GM12878 (cell line): Measurements from ENCODE around the gene UBE3B. TPM values are rescaled to one million over a fixed set of nuclear protein-coding genes. Genes with fewer than 3 reads are reported as not detected.

Source experiments
- ATF7 ChIP-seq: fragments of 450-650 bp; IDR thresholded peaks from 2 replicates; pipeline ENCODE4 v1.6.1; 2016; ENCODE audit warnings: low read depth, mild to moderate bottlenecking
- CBFB ChIP-seq: IDR thresholded peaks from 2 replicates; pipeline ENCODE4 v1.6.1; 2016; ENCODE audit warnings: antibody characterized with exemption, low read depth
- EP300 ChIP-seq, 2 experiments: fragments of 150-350 bp in 1 of 2; IDR thresholded peaks; 2 replicates each; pipeline ENCODE4 v1.6.1; 2011 to 2012; ENCODE audit warnings: low read depth in 2 of 2, low read length in 2 of 2, borderline replicate concordance in 1 of 2, improper control_type of control experiment in 1 of 2, inconsistent platforms in 1 of 2; ENCODE audit not compliant: control insufficient read depth in 1 of 2
- FOS ChIP-seq: IDR thresholded peaks from 3 replicates; pipeline ENCODE4 v1.6.1; 2011; ENCODE audit warnings: borderline replicate concordance; ENCODE audit not compliant: insufficient read length; ENCODE audit errors: extremely low read depth
- MTA2 ChIP-seq: fragments of 450-650 bp; IDR thresholded peaks from 2 replicates; pipeline ENCODE4 v1.6.1; 2016; ENCODE audit warnings: low read depth, mild to moderate bottlenecking, moderate library complexity
- PML ChIP-seq: IDR thresholded peaks from 2 replicates; pipeline ENCODE4 v1.6.1; 2012; ENCODE audit warnings: low read length, inconsistent platforms
- POLR2AphosphoS2 ChIP-seq: IDR thresholded peaks from 2 replicates; pipeline ENCODE4 v1.6.1; 2011; ENCODE audit warnings: low read depth, mild to moderate bottlenecking, low read length, improper control_type of control experiment, moderate library complexity
- SMC3 ChIP-seq: IDR thresholded peaks from 2 replicates; pipeline ENCODE4 v1.6.1; 2011; ENCODE audit warnings: low read length, improper control_type of control experiment, borderline replicate concordance
- TCF3 ChIP-seq: IDR thresholded peaks from 2 replicates; pipeline ENCODE4 v1.6.1; 2012; ENCODE audit warnings: low read depth, mild to moderate bottlenecking, low read length, borderline replicate concordance; ENCODE audit not compliant: insufficient read depth
- polyA plus RNA-seq, 11 experiments: library from polyadenylated mRNA; depleted of rRNA in 4 of 11; unstranded in 6 of 11; stranded (reverse) in 5 of 11; fragments of >200 nt; fragmentation: Nextera tagmentation in 4 of 11; fragmentation: Illumina TruSeq in 1 of 11; extraction: Ambion mirVana in 4 of 11; extraction: Trizol in 1 of 11; gene quantifications; 1 replicate in 1 of 11; 2 replicates in 10 of 11; pipeline versions ENCODE4 v1.2.1 to v1.2.3, GENCODE V29; 2011 to 2016; ENCODE audit warnings: inconsistent platforms in 2 of 11, missing spikeins in 2 of 11, low read depth in 1 of 11
- total RNA-seq, 4 experiments: library from RNA; depleted of rRNA in 3 of 4; stranded (reverse); fragments of >200 nt in 3 of 4; fragmentation: Illumina TruSeq in 1 of 4; extraction: Trizol in 1 of 4; gene quantifications; 2 replicates each; pipeline versions ENCODE4 v1.2.1 to v1.2.3, GENCODE V29; 2013 to 2021
- TF ChIP-seq, protein P1 (sequence below), 3 experiments: IDR thresholded peaks in 2 of 3; conservative IDR thresholded peaks in 1 of 3; 2 replicates each; pipeline ENCODE4 v1.5.1; 2011; ENCODE audit warnings: low read depth in 3 of 3, low read length in 3 of 3, mild to moderate bottlenecking in 3 of 3, control low read depth in 2 of 3, moderate library complexity in 2 of 3, inconsistent platforms in 1 of 3, mixed read lengths in 1 of 3; ENCODE audit not compliant: control insufficient read depth in 2 of 3, insufficient read depth in 1 of 3; ENCODE audit errors: extremely low read depth in 1 of 3
- TF ChIP-seq, protein P2 (sequence below): IDR thresholded peaks from 2 replicates; pipeline ENCODE4 v1.6.1; 2011; ENCODE audit warnings: borderline replicate concordance, low read depth, mild to moderate bottlenecking, moderate library complexity, low read length; ENCODE audit not compliant: insufficient read depth, poor library complexity, severe bottlenecking
- TF ChIP-seq, protein P3 (sequence below): fragments of 450-650 bp; IDR thresholded peaks from 2 replicates; pipeline ENCODE4 v1.6.1; 2016; ENCODE audit warnings: mild to moderate bottlenecking
- TF ChIP-seq, protein P4 (sequence below): fragments of 450-650 bp; IDR thresholded peaks from 2 replicates; pipeline ENCODE4 v1.6.1; 2014; ENCODE audit warnings: mild to moderate bottlenecking
- TF ChIP-seq, protein P5 (sequence below): fragments of 450-650 bp; IDR thresholded peaks from 2 replicates; pipeline ENCODE4 v1.6.1; 2016; ENCODE audit warnings: mild to moderate bottlenecking, moderate library complexity, borderline replicate concordance
- TF ChIP-seq, protein P6 (sequence below): IDR thresholded peaks from 2 replicates; pipeline ENCODE4 v1.6.1; 2012; ENCODE audit warnings: low read depth, low read length, improper control_type of control experiment

The UBE3B gene
- total and polyA plus RNA-seq, 10 of the 15 experiments (the other 5 are each of a cell fraction or from before 2014, with no cell fraction given): 7.4 to 25.3 (median 17.1) TPM

DNA sequence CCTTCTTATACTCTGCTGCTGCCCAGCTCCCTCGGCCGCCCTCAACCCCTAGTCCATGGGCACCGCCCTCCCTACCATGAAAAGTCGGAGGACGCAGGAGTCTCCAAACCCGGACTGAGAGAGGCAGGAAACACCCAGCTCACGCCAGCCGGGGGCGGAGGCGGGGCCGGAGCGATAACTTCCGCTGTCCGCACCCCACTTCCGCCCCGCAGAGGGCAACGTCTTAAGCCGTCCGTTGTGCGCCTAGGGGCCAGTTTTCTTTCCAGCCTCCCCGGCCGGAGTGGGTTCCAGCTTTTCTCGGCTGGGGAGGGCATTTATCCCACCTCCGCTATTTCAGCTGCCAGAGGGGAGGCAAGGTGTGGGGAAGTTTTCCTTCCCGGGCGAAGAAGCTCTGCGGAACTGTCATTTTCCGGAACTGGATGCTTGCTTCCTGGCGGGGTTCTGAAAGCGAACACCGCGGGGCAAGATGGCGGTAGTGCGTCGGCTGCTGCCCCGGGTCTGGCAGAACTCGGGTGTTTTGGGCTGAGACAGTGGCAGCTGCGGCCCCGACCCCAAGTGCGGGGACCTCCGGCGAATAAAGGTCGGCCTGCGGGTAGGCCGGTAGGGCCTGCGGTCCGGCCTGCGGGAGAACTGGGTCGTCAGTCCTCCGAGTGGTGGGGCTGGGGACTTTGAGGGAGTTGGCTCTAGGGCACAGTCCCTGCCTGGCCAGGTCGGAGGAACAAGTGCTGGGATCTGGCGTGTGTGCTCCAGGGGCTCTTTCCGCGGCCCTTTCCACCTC is at the start of gene UBE3B, which contains the start of gene KCTD10 (continued):
- TF ChIP-seq, protein P1, sequence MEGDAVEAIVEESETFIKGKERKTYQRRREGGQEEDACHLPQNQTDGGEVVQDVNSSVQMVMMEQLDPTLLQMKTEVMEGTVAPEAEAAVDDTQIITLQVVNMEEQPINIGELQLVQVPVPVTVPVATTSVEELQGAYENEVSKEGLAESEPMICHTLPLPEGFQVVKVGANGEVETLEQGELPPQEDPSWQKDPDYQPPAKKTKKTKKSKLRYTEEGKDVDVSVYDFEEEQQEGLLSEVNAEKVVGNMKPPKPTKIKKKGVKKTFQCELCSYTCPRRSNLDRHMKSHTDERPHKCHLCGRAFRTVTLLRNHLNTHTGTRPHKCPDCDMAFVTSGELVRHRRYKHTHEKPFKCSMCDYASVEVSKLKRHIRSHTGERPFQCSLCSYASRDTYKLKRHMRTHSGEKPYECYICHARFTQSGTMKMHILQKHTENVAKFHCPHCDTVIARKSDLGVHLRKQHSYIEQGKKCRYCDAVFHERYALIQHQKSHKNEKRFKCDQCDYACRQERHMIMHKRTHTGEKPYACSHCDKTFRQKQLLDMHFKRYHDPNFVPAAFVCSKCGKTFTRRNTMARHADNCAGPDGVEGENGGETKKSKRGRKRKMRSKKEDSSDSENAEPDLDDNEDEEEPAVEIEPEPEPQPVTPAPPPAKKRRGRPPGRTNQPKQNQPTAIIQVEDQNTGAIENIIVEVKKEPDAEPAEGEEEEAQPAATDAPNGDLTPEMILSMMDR (IDR thresholded peaks at IDR 0.05 in 2 of 3, conservative IDR thresholded peaks at IDR 0.05 in 1 of 3; ENCODE audit: control insufficient read depth in 2 of 3, extremely low read depth in 1 of 3, insufficient read depth in 1 of 3, low read depth in 3 of 3, low read length in 3 of 3): no peak
- 0 out of 2 replicates have a peak, but pooled peaks have one; percentile 30 for TF ChIP-seq POLR2AphosphoS2
- TF ChIP-seq EP300 (IDR thresholded peaks at IDR 0.05; ENCODE audit: borderline replicate concordance in 1 of 2, control insufficient read depth in 1 of 2, low read depth in 2 of 2, low read length in 2 of 2): no peak
- TF ChIP-seq TCF3: 0 out of 2 replicates have a peak, but pooled peaks have one; percentile 48
- TF ChIP-seq ATF7: peak; percentile 82
- TF ChIP-seq SMC3: 0 out of 2 replicates have a peak, but pooled peaks have one; percentile 5
- TF ChIP-seq PML: peak; percentile 33; the same call in 1 of the 2 replicates
- TF ChIP-seq FOS: no peak
- TF ChIP-seq, protein P2, sequence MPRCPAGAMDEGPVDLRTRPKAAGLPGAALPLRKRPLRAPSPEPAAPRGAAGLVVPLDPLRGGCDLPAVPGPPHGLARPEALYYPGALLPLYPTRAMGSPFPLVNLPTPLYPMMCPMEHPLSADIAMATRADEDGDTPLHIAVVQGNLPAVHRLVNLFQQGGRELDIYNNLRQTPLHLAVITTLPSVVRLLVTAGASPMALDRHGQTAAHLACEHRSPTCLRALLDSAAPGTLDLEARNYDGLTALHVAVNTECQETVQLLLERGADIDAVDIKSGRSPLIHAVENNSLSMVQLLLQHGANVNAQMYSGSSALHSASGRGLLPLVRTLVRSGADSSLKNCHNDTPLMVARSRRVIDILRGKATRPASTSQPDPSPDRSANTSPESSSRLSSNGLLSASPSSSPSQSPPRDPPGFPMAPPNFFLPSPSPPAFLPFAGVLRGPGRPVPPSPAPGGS: no peak
- TF ChIP-seq CBFB: peak; percentile 82; the same call in 1 of the 2 replicates
- TF ChIP-seq, protein P3, sequence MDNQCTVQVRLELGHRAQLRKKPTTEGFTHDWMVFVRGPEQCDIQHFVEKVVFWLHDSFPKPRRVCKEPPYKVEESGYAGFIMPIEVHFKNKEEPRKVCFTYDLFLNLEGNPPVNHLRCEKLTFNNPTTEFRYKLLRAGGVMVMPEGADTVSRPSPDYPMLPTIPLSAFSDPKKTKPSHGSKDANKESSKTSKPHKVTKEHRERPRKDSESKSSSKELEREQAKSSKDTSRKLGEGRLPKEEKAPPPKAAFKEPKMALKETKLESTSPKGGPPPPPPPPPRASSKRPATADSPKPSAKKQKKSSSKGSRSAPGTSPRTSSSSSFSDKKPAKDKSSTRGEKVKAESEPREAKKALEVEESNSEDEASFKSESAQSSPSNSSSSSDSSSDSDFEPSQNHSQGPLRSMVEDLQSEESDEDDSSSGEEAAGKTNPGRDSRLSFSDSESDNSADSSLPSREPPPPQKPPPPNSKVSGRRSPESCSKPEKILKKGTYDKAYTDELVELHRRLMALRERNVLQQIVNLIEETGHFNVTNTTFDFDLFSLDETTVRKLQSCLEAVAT: peak; percentile 89
- TF ChIP-seq, protein P4, sequence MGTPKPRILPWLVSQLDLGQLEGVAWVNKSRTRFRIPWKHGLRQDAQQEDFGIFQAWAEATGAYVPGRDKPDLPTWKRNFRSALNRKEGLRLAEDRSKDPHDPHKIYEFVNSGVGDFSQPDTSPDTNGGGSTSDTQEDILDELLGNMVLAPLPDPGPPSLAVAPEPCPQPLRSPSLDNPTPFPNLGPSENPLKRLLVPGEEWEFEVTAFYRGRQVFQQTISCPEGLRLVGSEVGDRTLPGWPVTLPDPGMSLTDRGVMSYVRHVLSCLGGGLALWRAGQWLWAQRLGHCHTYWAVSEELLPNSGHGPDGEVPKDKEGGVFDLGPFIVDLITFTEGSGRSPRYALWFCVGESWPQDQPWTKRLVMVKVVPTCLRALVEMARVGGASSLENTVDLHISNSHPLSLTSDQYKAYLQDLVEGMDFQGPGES: peak; percentile 40; the same call in 1 of the 2 replicates
- TF ChIP-seq, protein P5, sequence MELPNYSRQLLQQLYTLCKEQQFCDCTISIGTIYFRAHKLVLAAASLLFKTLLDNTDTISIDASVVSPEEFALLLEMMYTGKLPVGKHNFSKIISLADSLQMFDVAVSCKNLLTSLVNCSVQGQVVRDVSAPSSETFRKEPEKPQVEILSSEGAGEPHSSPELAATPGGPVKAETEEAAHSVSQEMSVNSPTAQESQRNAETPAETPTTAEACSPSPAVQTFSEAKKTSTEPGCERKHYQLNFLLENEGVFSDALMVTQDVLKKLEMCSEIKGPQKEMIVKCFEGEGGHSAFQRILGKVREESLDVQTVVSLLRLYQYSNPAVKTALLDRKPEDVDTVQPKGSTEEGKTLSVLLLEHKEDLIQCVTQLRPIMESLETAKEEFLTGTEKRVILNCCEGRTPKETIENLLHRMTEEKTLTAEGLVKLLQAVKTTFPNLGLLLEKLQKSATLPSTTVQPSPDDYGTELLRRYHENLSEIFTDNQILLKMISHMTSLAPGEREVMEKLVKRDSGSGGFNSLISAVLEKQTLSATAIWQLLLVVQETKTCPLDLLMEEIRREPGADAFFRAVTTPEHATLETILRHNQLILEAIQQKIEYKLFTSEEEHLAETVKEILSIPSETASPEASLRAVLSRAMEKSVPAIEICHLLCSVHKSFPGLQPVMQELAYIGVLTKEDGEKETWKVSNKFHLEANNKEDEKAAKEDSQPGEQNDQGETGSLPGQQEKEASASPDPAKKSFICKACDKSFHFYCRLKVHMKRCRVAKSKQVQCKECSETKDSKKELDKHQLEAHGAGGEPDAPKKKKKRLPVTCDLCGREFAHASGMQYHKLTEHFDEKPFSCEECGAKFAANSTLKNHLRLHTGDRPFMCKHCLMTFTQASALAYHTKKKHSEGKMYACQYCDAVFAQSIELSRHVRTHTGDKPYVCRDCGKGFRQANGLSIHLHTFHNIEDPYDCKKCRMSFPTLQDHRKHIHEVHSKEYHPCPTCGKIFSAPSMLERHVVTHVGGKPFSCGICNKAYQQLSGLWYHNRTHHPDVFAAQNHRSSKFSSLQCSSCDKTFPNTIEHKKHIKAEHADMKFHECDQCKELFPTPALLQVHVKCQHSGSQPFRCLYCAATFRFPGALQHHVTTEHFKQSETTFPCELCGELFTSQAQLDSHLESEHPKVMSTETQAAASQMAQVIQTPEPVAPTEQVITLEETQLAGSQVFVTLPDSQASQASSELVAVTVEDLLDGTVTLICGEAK: peak; percentile 100
- TF ChIP-seq, protein P6, sequence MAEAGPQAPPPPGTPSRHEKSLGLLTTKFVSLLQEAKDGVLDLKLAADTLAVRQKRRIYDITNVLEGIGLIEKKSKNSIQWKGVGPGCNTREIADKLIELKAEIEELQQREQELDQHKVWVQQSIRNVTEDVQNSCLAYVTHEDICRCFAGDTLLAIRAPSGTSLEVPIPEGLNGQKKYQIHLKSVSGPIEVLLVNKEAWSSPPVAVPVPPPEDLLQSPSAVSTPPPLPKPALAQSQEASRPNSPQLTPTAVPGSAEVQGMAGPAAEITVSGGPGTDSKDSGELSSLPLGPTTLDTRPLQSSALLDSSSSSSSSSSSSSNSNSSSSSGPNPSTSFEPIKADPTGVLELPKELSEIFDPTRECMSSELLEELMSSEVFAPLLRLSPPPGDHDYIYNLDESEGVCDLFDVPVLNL: 0 out of 2 replicates have a peak, but pooled peaks have one; percentile 37
- 0 out of 2 replicates have a peak, but pooled peaks have one; percentile 45 for TF ChIP-seq MTA2
